Measurements from ENCODE around the gene PEX11G.

PEX11G gene

DNA sequence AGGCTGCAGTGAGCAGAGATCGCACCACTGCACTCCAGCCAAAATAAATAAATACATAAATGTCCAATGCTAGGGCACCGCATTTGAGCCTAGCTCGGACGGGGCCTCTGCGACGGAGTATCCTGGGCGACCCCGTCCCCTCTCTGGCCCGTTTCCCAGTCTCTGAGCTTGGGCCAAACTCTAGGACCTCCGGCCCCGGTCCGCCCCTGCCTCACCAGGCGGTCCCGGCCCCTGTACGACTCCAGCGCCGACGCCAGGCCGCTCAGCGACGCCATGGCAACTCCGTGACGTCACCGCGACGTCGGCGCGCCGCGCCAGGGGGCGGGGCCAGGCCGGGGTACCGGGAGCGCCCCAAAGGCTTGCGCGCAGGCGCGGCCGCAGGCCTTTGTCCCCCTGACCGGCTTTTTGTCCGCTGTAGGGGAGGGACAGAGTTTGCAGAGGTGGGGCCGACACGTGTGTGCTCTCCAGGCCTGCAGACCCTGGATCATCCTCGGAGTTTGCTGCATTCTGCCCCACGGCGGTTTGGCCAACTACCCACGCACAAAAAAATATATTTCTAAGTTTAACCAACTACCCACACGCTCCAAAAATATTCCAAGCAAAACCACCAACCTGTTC, at the start of gene PEX11G:
TSS of gene PEX11G (minus strand) at position 300 of the 618 bp plus-strand sequence. CDS start at position 275, 25 bp downstream.
- no peak for DNase-seq (ENCODE audit: low read depth, low spot score)
- TF ChIP-seq, protein P1, sequence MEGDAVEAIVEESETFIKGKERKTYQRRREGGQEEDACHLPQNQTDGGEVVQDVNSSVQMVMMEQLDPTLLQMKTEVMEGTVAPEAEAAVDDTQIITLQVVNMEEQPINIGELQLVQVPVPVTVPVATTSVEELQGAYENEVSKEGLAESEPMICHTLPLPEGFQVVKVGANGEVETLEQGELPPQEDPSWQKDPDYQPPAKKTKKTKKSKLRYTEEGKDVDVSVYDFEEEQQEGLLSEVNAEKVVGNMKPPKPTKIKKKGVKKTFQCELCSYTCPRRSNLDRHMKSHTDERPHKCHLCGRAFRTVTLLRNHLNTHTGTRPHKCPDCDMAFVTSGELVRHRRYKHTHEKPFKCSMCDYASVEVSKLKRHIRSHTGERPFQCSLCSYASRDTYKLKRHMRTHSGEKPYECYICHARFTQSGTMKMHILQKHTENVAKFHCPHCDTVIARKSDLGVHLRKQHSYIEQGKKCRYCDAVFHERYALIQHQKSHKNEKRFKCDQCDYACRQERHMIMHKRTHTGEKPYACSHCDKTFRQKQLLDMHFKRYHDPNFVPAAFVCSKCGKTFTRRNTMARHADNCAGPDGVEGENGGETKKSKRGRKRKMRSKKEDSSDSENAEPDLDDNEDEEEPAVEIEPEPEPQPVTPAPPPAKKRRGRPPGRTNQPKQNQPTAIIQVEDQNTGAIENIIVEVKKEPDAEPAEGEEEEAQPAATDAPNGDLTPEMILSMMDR (IDR thresholded peaks at IDR 0.05; ENCODE audit: insufficient read depth, low read length, missing control alignments) = no peak
- ChIA-PET CTCF (interaction anchor here (0.7 kb wide), 1 partner anchor 34 kb away, joined by 3 read pairs; no protein-coding TSS in a partner anchor), POLR2A (no interaction called here)
- peak within 1 kb of the TSS; percentile 73 for H3K4me3 ChIP-seq (ENCODE audit: low read depth, low read length)

DNA sequence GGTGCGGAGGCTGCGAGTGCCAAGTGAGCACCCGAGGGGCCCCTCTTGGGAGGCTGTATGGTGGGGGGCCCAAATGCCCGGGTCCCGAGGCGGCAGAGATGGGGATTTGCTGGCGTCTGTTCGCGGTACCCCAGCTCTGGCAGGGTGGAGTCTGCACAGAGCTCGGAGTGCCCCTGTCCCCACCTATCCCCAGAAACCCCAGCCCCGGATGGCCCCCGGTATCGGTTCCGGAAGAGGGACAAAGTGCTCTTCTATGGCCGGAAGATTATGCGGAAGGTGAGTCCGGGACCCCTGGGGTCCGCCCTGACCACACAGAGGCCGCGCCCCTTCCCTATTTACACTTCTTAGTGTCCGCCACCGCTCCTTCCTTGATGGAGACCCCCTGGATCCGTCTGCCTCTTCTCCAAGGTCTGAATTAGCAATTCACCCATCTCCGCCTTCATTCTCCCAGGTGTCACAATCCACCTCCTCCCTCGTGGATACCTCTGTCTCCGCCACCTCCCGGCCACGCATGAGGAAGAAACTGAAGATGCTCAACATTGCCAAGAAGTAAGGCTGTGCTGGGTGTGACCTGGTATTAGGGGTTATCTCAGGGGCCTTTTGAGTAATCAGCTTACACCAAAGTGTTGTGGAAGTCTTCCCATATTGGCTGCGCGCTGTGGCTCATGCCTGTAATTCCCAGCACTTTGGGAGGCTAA, 47.3 kb upstream of the PEX11G start:
- CTCF ChIA-PET = interaction anchor here (1.0 to 5.7 kb wide), 5 partner anchors 15 to 182 kb away, joined by 3 to 37 read pairs (median 6); no protein-coding TSS in a partner anchor
- H3K4me3 ChIP-seq (ENCODE audit: low read depth, low read length) = peak overlapping the region; percentile 99
- no peak for DNase-seq (ENCODE audit: low read depth, low spot score)
- POLR2A ChIA-PET = interaction anchor here (1.1 to 4.2 kb wide), 2 partner anchors 13 to 138 kb away, joined by 6 to 42 read pairs; partner anchors contain the start of gene MCOLN1
- TF ChIP-seq, protein P1 (IDR thresholded peaks at IDR 0.05; ENCODE audit: insufficient read depth, low read length, missing control alignments) = no peak

DNA sequence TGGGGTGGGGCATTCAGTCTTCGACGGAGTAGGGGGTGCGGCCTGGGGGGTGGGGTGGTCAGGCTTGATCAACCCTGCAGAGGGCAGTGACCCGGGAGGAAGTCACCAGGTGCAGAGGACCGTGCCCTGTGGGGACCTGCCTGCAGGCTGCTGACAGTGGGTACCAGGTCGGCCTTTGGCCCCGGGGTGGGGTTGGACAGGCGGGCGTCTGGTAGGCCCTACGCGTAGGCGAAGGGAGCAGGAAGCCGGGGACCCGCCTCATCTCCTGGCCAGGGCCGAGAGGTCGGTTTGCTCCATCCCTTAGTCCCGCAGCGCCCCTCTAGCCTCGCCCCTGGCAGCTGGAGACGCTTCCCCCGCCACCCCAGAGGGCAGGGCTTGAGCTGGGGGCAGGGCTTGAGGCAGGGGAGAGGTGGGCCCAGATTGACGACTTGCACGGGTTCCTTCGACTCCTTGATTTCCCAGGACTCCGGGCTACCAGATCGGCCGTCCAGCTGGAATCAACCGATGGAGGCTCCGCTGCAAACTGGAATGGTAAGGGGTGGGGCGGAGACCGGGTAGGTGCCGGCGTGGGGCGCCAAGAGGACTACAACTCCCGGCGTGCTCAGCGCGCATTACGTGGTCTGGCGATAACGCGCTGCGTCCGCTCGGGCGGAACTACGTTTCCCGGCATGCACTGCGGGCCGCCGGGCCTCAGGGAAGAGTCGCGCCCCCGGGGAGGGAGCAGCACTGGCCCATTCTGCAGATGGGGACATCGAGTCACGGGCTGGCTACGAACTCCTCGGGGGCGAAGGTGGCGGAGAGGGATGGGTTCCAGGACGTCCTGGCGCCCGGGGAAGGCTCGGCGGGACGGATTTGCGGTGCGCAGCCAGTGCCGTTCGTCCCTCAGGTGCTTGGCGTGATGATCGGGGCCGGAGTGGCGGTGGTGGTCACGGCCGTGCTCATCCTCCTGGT, 46.5 kb upstream of the PEX11G start, which contains the start of gene PNPLA6:
TSS of gene PNPLA6 (plus strand) at position 671 of the 951 bp plus-strand sequence. CDS start at position 743, 72 bp downstream.
- TF ChIP-seq, protein P1 (IDR thresholded peaks at IDR 0.05; ENCODE audit: insufficient read depth, low read length, missing control alignments) = no peak
- ChIA-PET POLR2A (interaction anchor here (1.1 to 4.2 kb wide), 4 partner anchors 12 to 181 kb away, joined by 4 to 42 read pairs (median 6); partner anchors contain the start of gene MCOLN1), CTCF (interaction anchor here (1.0 to 5.7 kb wide), 3 partner anchors 14 to 181 kb away, joined by 3 to 37 read pairs (median 4); no protein-coding TSS in a partner anchor)
- no peak for DNase-seq (ENCODE audit: low read depth, low spot score)
- peak within 1 kb of the TSS; percentile 99 for H3K4me3 ChIP-seq (ENCODE audit: low read depth, low read length)

DNA sequence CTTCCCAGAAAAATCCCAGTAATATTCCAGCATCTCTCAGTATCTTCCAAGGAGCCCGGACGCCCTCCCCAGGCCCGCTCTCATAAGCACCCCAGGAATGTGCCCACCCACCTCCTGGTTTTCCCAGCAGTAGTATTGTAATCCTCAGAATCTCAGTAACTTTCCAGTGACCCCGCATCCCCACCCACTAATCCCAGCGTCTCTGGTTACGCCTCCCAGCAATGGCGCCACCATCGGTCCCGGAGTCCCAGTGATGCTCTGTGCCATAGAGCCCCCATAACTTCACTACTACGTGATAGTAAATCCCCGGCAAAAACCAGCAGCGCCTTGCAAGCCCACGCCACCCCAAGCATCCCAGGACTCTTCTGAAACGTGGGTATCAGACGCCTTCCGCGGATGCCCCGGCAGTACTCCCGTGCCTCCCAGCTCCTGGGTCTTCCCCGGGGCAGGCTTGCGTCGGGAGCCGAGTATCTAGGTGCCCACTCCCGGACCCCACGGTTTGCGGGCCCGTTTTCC, 45.8 kb upstream of the PEX11G start:
- POLR2A ChIA-PET = interaction anchor here (1.1 to 4.2 kb wide), 4 partner anchors 11 to 180 kb away, joined by 4 to 42 read pairs (median 6); partner anchors contain the start of gene MCOLN1
- TF ChIP-seq, protein P1 (IDR thresholded peaks at IDR 0.05; ENCODE audit: insufficient read depth, low read length, missing control alignments) = peak; percentile 31
- peak overlapping the region; percentile 99 for H3K4me3 ChIP-seq (ENCODE audit: low read depth, low read length)
- DNase-seq (ENCODE audit: low read depth, low spot score) = no peak
- CTCF ChIA-PET = interaction anchor here (0.9 to 5.7 kb wide), 6 partner anchors 12 to 180 kb away, joined by 3 to 37 read pairs (median 4); partner anchors contain the start of gene MCOLN1

DNA sequence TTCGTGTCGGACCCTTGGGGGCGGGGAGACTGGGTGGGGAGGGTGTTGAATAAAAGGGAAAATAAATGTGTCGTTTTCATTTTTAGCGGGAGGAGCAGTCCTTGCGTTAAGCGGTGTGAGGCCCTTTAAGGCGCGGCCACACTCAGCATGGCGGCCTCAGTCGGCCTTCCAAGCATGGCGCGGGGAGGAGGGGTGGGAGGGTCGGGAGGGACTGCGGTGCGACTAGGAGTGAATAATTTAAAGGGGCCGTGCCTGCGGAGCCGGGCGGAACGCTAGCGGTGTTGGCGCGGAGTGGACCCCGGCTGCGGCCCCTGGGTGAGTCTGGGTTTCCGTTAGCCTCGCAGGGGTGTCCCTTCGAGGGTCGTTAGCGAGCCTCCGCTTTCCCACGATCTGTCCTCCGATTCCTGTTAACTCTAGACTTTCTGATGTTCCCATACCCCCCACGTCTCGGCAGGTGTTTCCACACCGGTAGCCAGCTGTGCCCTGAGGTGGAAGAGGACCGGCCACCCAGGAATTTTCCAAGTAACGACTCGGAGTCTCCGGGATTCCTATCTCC, 45.2 kb upstream of the PEX11G start:
- peak overlapping the region; percentile 99 for H3K4me3 ChIP-seq (ENCODE audit: low read depth, low read length)
- TF ChIP-seq, protein P1 (IDR thresholded peaks at IDR 0.05; ENCODE audit: insufficient read depth, low read length, missing control alignments) = no peak
- CTCF ChIA-PET = interaction anchor here (0.9 to 5.7 kb wide), 5 partner anchors 11 to 179 kb away, joined by 3 to 37 read pairs (median 5); partner anchors contain the start of gene MCOLN1
- POLR2A ChIA-PET = interaction anchor here (1.2 to 4.2 kb wide), 3 partner anchors 11 to 180 kb away, joined by 4 to 42 read pairs (median 5); partner anchors contain the start of gene MCOLN1
- DNase-seq (ENCODE audit: low read depth, low spot score) = no peak

Measured in AG04449 (cell line).